GM15510 (cell line): ENCODE results near the gene PAX2.

Experiments
- POLR2A ChIP-seq: IDR thresholded peaks from 3 replicates; pipeline ENCODE4 v1.6.1; 2011; ENCODE audit warnings: borderline replicate concordance; ENCODE audit not compliant: insufficient read length; ENCODE audit errors: extremely low read depth

The PAX2 gene

GRCh38 chr10:100718197-100718742 is 27.1 kb upstream of the PAX2 start:
- no peak for TF ChIP-seq POLR2A

DNA sequence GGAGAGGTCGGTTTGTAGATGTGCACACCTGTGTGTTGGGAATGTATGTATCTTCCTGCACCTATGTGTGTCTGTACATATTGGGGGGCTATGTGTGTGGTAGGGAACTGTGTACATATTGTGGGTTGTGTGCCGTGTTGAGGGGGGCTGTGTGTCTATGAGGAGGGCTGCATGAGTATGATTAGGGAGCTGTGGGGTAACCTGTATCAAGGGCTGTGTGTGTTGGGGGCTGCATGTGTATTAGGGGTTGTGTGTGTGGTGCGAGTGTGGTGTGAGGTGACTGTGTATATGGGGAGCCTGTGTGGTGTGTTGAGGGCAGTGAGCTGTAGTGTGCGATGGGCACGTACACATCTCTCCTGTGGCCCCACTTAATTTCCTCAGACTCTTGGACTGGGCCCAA is 22.2 kb upstream of the PAX2 start:
- TF ChIP-seq POLR2A = no peak

DNA sequence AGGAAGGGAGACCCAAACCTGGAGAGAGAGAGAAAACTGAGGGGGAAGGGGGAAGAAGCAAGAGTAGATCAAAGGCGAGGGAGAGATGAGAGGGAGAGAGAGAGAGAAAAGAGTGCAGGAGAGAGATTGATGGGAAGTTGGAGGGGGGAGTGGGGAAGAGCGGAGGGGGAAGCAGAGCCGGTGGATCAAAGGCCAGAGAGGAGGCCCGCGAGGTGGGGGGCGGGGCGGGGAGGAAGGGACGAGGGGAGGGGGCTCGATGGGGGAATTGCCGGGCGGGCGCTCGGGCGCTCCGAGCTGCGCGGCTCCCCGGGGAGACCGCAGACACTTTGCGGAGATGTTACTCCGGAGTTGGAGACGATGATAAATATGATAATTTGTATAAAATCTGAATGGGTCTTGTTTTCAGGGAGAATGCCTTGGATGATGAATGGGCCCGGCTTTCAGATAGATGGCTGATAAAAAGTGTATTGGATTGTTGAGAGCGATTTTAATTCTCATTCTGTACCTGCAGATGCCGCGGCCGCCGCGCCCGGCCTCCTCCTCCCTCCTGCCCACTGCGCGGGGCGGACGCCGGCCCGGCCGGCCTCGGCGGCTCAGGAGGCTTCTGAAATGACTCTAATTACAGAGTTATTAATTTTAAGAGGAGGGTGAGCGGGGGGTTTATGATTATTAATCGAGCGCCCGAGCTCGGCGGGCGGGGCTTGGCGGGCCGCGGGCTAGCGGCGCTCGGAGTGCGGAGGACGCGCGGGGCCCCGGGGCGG is 21.4 kb upstream of the PAX2 start:
- TF ChIP-seq POLR2A = no peak

- TF ChIP-seq POLR2A = no peak
Observed at GRCh38 chr10:100724531-100725027, 20.8 kb upstream of the PAX2 start.

- TF ChIP-seq POLR2A = no peak
Observed at GRCh38 chr10:100725071-100725471, 20.3 kb upstream of the PAX2 start.

DNA sequence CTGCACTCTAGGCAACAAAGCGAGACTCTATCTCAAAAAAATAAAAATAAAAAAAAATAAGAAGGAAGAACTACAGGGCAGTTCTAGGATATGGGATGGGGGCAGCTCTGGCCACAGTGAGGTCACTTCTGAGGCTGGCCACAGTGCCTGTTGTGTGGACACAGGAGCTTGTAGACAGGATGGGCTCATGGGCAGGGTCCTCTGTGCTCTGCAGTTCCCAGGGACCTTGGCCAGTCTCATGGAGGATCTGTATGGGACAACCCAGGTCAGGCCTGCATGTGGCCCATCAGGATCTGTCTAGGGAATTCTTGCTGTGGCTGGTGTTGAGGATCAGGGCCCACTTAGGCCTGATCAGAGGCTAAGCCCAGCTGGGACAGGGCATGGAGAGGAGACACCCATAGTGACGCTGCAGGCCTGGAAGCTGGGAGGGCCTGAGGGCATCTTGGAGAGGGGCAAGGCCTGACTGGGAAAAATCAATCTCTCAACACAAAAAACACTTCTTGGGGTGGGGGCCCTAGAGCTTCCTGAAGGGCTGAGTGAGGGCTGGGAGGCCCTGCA is 19.4 kb upstream of the PAX2 start:
- no peak for TF ChIP-seq POLR2A

- TF ChIP-seq POLR2A = no peak
Observed at GRCh38 chr10:100727808-100728207, 17.6 kb upstream of the PAX2 start.

DNA sequence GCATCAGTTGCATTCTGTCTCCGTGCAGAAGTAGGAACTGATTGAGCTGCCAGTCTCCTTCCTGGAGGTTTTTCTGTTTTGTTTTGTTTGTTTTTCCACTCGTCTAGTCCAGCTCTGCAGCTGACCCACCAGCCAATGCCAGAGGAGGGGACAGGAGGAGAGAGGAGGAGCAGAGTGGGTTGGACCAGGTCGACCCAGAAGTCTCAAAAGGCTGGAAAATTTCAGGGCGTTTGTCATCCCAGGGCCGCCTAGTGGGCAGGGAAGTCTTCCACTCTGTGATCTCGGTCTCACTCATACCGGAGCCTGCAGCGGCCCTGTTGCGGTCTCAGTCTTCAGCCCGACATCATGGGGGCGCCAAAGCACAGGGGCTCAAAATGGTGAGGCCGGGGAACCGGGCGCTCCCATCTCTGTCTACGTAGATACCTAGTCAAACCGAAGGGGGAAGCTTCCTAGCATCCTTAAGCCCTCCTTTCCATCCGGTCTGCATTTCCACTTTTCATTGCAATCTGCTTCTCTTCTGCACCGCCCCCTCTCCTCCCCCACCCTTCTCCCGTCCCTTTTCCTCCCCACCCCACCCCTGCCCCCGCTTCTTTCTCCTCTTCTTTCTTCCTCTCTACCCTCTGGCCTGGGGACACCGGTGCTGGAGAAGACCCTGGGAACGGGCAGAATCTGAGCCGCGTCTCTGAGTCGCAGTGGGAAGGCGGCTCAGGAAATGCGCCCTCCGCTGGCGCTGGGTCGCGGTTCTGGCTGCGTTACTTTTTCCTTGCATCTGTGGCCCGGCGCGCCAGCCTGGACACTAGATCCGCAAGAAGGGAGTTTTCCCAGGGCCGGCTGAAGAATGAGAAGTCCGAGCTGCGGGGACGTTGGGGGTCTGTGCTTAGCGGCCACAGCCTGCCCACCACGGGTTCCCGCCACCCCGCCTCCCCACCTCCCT is 16.2 kb upstream of the PAX2 start:
- TF ChIP-seq POLR2A = no peak

DNA sequence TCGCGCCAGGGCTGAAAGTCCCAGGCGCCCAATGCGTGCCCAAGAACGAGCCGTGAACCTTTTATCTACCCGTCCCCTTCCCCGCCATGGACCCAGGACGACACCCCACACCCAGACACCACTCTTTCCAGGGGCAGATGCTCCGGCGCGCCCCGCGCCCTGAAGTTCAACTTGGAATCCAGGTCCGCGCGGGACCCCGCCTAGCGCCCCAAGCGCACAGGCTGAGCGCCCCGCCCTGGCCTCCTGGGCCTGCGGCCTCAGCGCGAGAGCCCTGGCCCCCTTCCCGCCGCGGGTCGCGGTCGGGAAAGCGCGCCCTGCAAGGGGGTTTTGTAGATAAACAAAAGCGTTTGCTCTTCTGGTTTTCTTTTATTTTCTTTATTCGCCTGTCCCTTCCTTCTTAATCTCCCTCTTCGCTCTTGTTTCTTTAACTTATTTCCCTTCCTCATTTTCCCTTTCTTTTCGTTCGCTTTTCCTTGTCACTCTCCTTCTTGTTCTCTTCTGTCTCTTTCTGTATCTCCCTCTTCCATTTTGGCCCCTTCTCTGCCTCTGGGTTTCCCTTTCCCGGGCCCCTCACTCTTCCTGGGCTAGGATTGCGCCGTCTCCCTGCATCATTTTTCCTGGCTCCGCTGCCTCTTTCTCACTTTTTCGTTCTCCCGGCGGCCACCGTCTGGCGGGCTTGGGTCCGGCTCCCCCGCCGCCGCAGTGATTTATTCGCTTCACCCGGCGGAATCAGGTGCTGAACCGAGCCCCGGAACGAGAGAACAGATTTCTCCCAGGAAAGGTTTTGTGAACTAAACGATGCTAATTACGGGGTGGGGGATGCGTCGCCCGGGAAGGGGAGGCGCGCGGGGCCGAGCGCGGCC is 15.3 kb upstream of the PAX2 start:
- TF ChIP-seq POLR2A = no peak

- TF ChIP-seq POLR2A = no peak
Observed at GRCh38 chr10:100730725-100731406, 14.5 kb upstream of the PAX2 start.

DNA sequence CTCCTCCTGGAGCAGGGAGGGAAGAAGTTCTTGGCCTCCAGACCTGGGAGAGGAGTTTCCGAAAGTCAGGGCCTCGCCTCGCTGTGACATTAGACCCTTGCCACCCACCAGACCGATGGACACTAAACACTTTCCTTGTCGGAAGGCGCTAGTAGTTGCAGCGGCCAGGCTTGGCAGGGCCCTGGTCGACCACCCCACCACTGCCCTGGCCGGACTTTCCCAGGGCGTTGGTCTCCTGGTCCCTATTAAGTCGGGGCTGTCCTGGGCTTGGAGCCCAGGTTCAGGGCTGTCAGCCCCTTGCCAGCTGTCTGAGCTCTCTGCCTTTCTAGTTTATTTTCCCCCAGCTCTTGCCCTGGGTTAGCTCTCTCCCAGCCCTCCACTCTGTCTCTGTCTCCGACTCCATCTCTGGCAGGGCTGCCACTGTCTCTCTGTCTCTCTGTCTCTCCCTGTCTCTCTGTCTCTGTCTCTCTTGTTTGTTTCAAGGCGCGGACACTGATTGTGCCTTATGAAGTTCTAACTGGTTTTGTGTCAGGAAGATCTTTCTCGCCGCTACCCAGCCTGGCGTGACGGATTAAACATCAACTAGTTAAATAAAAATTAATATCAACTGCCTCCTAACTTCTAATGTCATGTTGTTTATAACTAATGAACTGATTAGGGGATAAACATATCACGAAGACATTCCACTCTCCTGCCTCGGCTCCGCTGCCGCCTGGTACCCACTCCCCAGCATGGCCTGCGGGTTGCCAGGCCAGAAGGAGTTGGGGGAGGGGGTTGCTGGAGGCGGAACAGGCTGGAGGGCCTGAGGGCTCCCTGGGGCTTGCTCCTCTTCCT is 13.8 kb upstream of the PAX2 start:
- TF ChIP-seq POLR2A = no peak

- no peak for TF ChIP-seq POLR2A
Observed at GRCh38 chr10:100732241-100732596, 13.2 kb upstream of the PAX2 start.

GRCh38 chr10:100733329-100733728 is 12.1 kb upstream of the PAX2 start:
- TF ChIP-seq POLR2A = no peak
